Measurements from ENCODE around the gene SLC44A5. TPM values are rescaled to one million over a fixed set of nuclear protein-coding genes. Genes with fewer than 3 reads are reported as not detected.
"Not testable (repeated sequence)": the region's sequence is repeated elsewhere in the genome, so short reads cannot be mapped to it uniquely, and the experiment has no call there.

SLC44A5 gene
- total RNA-seq, 1 donor from 2014 or later, result 0.43 TPM

DNA sequence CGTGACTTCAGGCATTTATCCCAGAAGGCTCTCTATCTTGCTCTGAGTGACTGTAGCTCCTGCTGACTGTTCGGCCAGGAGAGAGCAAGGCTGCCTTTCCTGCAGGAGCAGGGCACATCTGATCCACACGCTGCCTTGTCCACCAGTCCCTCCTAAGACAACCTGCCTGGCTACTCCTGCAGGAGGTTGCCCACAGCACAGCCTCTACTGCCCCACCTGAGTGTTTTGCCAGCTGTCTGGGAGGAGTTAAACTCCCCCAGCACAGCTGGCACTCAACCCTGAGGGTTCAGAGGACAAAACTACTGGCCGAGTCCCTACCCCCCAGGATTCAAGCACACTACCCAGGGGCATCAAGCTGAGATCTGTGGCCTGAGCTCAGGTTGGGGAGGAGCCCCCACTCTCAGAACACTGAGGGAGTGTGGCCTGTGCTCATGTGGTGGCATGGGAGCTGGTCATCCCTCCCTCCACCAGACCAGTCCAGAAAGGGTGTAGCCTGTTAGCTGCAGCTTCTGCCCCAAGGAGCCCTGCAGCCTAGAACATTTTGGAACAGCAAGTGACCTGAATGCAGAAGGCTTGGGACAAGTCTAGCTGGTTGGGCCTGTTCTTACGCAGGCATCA, 237.3 kb downstream of the SLC44A5 start:
- no peak for DNase-seq (ENCODE audit: low spot score)

GRCh38 chr1:75366595-75366994, 244.3 kb downstream of the SLC44A5 start:
- DNase-seq (ENCODE audit: low spot score), result no peak

GRCh38 chr1:75361260-75361659, 249.7 kb downstream of the SLC44A5 start:
- no peak for DNase-seq (ENCODE audit: low spot score)

DNA sequence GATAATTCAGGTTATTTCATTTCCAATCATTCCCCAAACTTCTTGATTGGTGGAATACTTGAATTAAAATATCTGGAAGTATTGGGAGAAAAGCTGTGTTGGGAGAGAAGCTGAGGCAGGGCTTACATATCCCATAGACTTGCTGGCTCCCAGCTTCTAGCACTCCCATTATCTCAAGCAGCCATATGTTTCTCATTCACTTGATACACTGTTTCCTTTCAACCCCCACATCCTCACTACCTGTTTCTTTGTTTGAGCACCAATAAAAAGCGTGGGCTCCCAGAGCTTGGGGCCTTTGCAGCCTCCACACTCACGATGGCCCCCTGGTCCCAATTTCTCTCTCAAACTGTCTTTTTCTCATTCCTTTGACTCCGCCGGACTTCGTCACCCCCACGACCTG, 256.6 kb downstream of the SLC44A5 start:
- DNase-seq (ENCODE audit: low spot score), result not testable (repeated sequence)

GRCh38 chr1:75353051-75353450, 257.9 kb downstream of the SLC44A5 start:
- no peak for DNase-seq (ENCODE audit: low spot score)

DNA sequence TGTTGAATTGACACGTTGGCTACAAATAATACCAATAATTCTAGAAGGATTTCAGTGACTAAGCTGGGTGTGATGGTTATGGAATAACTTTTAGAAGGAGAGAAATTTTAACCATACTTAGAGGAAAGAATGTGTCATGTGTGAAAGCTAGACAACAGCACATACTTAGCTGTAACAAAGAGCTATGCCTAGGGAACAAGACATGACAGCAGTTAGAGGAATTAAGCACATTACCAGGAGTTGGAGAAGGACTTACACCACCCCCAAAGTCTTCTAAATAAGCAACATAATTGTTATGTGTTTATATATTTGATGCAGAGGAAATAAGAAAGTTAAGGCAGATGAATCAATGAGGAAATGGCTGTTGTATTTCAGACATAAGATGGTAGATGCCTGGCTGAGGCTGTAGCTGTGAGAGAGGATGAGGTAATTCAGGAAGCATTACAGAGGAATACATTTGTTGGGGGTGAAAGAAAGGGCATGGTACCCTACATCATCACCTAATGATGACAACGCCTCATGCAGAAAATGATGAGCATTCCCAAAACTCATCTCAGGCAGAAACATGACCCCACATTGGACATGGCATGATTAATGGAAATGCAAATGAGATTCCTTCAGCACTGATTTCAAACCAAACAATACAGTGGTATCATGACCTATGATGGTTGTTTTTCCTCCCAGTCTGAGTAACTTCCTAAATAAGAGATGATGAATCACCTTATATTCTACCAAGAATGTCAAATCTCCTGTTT, 265.2 kb downstream of the SLC44A5 start:
- DNase-seq (ENCODE audit: low spot score), result no peak

GRCh38 chr1:75342786-75343185, 268.1 kb downstream of the SLC44A5 start:
- DNase-seq (ENCODE audit: low spot score), result no peak

DNA sequence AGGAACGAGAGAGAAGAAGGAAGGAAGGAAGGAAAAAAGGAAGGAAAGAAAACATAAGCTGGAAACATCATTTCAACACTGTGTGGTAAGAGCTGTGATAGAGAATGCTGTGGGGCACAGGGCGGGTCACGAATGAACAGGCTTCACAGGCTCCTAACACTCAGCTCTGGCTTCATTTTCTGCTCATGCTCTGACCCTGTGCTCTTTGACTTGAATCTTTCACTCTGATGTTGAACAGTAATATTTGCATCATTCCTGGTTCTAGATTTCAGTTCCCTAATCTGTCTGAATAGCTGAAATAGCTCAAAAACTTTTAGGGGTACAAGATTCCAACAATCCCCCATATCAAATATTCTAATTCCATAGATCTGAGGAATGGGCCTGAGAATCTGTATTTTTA, 269.4 kb downstream of the SLC44A5 start:
- no peak for DNase-seq (ENCODE audit: low spot score)

DNA sequence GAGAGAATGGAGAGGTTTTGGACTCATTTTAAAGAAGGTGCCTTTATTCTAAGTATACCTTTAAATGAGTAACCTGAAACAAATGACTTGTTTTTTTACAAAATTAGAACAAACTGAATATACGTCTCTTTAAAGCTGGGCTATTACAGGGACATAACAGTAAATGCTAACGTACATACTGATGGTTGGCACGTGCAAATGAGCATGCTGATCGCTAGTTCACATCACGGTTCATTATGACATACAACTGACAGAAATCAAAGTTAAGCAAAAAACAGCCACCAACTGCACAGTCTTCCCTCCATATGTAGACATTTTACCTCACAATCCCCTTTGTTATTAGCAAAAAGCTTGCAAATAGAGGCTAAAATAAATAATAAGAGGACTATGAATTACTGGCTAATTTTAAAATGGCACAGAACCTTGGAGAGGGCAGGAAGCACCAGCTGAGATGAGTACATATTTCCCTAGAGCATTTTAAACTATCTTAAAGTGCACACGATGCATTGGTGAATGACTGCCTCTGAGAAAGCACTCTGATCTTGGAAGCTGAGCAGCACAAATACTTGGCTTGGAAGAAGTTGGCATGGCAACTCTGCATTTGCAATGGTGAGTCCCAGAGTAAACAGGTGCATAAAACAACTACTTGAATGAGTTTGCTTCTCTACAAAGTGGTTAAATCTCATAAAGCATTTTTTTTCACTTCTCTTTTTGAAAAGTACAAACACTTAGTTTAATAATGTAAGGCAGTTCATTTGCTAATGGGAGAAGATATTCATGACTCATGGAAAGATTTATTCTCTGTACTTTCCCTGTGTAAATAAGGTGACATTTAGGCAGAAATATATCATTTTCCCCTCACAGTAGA, 272.1 kb downstream of the SLC44A5 start:
- no peak for DNase-seq (ENCODE audit: low spot score)

GRCh38 chr1:75334876-75335389, 276.0 kb downstream of the SLC44A5 start:
- DNase-seq (ENCODE audit: low spot score), result no peak

GRCh38 chr1:75330624-75331023, 280.3 kb downstream of the SLC44A5 start:
- no peak for DNase-seq (ENCODE audit: low spot score)

DNA sequence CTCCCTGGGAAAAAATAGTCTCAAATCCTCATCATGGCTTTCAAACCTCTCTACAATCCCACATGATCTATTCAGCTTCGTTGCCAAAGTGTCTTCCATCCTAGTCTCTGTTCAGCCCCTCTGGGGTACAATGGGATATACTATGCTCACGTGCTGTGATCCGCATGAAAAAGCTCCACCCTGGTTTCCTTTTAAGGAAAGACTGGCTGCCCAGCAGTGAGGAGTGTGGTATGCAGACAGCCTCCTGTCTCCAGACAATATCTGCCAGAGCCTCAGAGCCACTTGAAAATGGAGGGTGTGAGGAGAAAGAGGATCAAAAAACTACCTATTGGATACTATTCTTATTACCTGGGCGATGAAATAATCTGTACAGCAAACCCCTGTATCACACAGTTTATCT, 282.2 kb downstream of the SLC44A5 start:
- no peak for DNase-seq (ENCODE audit: low spot score)

GRCh38 chr1:75327395-75327794, 283.5 kb downstream of the SLC44A5 start:
- DNase-seq (ENCODE audit: low spot score), result no peak

DNA sequence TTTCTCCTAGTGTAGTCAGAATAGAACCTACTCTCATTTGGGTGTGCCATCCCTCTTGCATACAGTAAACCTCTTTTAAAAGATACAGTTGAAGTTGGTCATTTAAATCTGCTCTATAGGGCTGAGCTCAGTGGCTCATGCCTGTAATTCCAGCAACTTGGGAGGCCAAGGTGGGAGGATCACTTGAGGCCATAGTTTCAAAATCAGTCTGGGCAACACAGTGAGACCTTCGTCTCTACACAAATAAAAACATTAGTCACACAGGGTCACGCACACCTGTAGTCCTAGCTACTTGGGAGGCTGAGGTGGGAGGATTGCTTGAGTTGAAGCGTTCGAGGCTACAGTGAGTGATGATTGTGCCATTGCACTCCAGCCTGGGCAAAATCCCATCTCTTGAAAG, 292.9 kb downstream of the SLC44A5 start:
- DNase-seq (ENCODE audit: low spot score), result no peak

DNA sequence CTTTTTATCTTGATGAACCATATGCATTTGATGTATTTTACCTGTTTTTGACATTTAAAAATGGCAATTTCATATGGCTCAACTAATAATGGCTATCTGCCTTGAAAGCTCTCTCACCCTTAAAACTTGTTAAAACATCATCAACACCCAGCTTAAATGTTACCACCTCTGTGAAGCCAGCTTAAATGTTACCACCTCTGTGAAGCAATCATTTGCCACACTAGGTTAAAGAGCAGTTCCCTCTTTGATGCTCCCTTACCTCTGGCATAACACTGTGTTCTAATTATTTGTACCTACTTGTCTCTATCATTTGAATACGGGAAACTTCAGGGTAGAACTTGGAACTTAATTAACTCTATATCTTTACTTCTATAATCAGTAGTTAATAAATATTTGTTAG, 294.7 kb downstream of the SLC44A5 start:
- no peak for DNase-seq (ENCODE audit: low spot score)

GRCh38 chr1:75312620-75313019, 298.3 kb downstream of the SLC44A5 start:
- DNase-seq (ENCODE audit: low spot score), result no peak

- DNase-seq (ENCODE audit: low spot score), result no peak
These were observed 300.8 kb downstream of the SLC44A5 start for GRCh38 chr1:75310067-75310466.

DNA sequence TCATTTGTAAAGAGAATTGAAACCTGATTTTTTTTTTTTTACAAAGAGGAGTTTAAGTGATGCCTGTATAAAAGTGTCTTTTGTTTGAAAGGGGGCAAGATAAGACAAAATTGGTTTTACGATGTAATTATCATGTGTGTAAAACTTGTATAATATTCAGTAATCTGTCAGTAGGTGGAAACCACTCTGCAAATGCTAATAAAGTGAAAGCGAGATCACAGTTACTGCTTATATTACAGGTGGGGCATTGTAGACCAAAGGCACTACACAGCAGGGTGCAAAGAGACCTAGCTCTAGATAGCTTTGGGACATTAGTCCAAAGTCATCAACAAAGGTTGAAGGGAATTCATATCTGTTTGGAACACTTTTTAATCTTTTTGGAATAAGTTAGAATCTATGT, 302.5 kb downstream of the SLC44A5 start:
- no peak for DNase-seq (ENCODE audit: low spot score)

DNA sequence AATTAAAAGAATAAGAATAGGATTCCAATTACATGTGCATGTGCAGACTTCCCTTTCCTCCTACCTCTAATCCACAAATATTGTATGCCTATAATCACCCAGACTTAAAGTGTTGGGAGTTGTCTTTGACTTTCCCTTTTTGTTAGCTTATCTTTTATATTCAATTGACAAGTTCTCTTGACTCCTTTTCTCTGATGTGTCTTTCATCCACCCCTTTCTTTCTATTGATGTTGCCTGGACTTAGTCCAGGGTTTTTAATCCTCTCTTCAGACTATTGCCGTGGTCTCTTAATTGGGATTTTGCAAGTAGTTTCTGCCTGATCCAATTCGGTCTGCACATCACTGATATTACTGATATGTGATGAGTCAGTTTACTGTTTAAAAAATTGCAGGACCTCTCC, 305.9 kb downstream of the SLC44A5 start:
- DNase-seq (ENCODE audit: low spot score), result no peak

GRCh38 chr1:75293270-75293669, 317.6 kb downstream of the SLC44A5 start:
- DNase-seq (ENCODE audit: low spot score), result no peak

- DNase-seq (ENCODE audit: low spot score), result no peak
These were observed 318.9 kb downstream of the SLC44A5 start for GRCh38 chr1:75292013-75292412.

GRCh38 chr1:75276385-75276784, 334.5 kb downstream of the SLC44A5 start:
- DNase-seq (ENCODE audit: low spot score), result no peak
